GM19351 (cell line): ENCODE results near the gene LRIT1.

ENCODE experiments used
- ATAC-seq: cut with Tn5 transposase; IDR thresholded peaks from one replicate; pipeline ENCODE4 v1.9.1; 2021; ENCODE audit warnings: mild to moderate bottlenecking, moderate library complexity; ENCODE audit not compliant: unreplicated experiment

LRIT1 gene

GRCh38 chr10:84217746-84218145 is 23.6 kb downstream of the LRIT1 start:
- ATAC-seq, result no peak

GRCh38 chr10:84216834-84217233 is 24.5 kb downstream of the LRIT1 start:
- ATAC-seq, result no peak

GRCh38 chr10:84214612-84215235 is 26.6 kb downstream of the LRIT1 start:
- ATAC-seq, result peak; percentile 95

GRCh38 chr10:84214046-84214572 is 27.2 kb downstream of the LRIT1 start:
- no peak for ATAC-seq

- ATAC-seq, result no peak
These were observed 28.3 kb downstream of the LRIT1 start for GRCh38 chr10:84213076-84213475.

GRCh38 chr10:84212014-84212413 is 29.3 kb downstream of the LRIT1 start:
- no peak for ATAC-seq

- no peak for ATAC-seq
These were observed 29.8 kb downstream of the LRIT1 start for GRCh38 chr10:84211566-84211965.

GRCh38 chr10:84208023-84208422 is 33.3 kb downstream of the LRIT1 start:
- ATAC-seq, result no peak

- no peak for ATAC-seq
These were observed 35.4 kb downstream of the LRIT1 start for GRCh38 chr10:84205853-84206525.

GRCh38 chr10:84205049-84205852 is 36.1 kb downstream of the LRIT1 start:
- peak; percentile 76 for ATAC-seq

GRCh38 chr10:84204610-84205009 is 36.7 kb downstream of the LRIT1 start:
- ATAC-seq, result no peak

GRCh38 chr10:84204122-84204521 is 37.2 kb downstream of the LRIT1 start:
- peak; percentile 79 for ATAC-seq

GRCh38 chr10:84202349-84202748 is 39.0 kb downstream of the LRIT1 start:
- ATAC-seq, result no peak

GRCh38 chr10:84201682-84202081 is 39.7 kb downstream of the LRIT1 start:
- ATAC-seq, result no peak

GRCh38 chr10:84201244-84201606 is 40.1 kb downstream of the LRIT1 start:
- no peak for ATAC-seq

- no peak for ATAC-seq
These were observed 40.7 kb downstream of the LRIT1 start for GRCh38 chr10:84200537-84201243.

- ATAC-seq, result no peak
These were observed 43.0 kb downstream of the LRIT1 start for GRCh38 chr10:84198206-84198915.

- ATAC-seq, result no peak
These were observed 43.7 kb downstream of the LRIT1 start for GRCh38 chr10:84197643-84198042.

- no peak for ATAC-seq
These were observed 44.4 kb downstream of the LRIT1 start for GRCh38 chr10:84196941-84197340.

GRCh38 chr10:84196083-84196482 is 45.3 kb downstream of the LRIT1 start:
- no peak for ATAC-seq
